Kidney (tissue), 14 donors: ENCODE results near the gene FANCL. TPM values are rescaled to one million over a fixed set of nuclear protein-coding genes. Genes with fewer than 3 reads are reported as not detected.
A peak's percentile ranks its signal among the peaks of the same experiment; 100 is the strongest.

Experiments used
- DNase-seq, 5 donors: peaks; one replicate each; pipeline ENCODE4 v3.0.0-alpha.2; 2013 to 2020
- FAIRE-seq: peaks from 2 replicates; lab custom pipeline; 2012; peaks lifted over from hg19 to GRCh38; lab: Jason Lieb, UNC
- H3K27ac ChIP-seq, 2 donors: one replicate each; pipeline ENCODE4 v1.7.0; 2013; ENCODE audit warnings: low read depth in 2 of 2, low read length in 2 of 2, inconsistent platforms in 1 of 2
- H3K27me3 ChIP-seq: one replicate; pipeline ENCODE4 v1.7.1; 2013; ENCODE audit warnings: low read length, inconsistent platforms; ENCODE audit not compliant: control insufficient read depth, insufficient read depth
- H3K36me3 ChIP-seq, 3 donors: one replicate each; pipeline versions ENCODE4 v1.7.0 to v1.7.1; 2013; ENCODE audit warnings: low read length in 3 of 3, control low read depth in 1 of 3, inconsistent platforms in 1 of 3; ENCODE audit not compliant: insufficient read depth in 3 of 3, control insufficient read depth in 2 of 3
- H3K4me1 ChIP-seq, 3 donors: one replicate each; pipeline versions ENCODE4 v1.7.0 to v1.7.1; 2013; ENCODE audit warnings: low read length in 3 of 3, inconsistent platforms in 1 of 3, low read depth in 1 of 3; ENCODE audit not compliant: control insufficient read depth in 2 of 3, insufficient read depth in 2 of 3
- H3K4me3 ChIP-seq, 3 donors: one replicate each; pipeline versions ENCODE4 v1.7.0 to v1.8.1; 2013; ENCODE audit warnings: low read length in 3 of 3, control low read depth in 1 of 3, inconsistent platforms in 1 of 3
- H3K9ac ChIP-seq, 3 donors: one replicate each; pipeline versions ENCODE4 v1.7.0 to v1.7.1; 2013; ENCODE audit warnings: low read length in 3 of 3, control low read depth in 1 of 3, inconsistent platforms in 1 of 3
- H3K9me3 ChIP-seq, 3 donors: one replicate each; pipeline versions ENCODE4 v1.7.0 to v1.7.1; 2013; ENCODE audit warnings: low read length in 3 of 3, control low read depth in 1 of 3, inconsistent platforms in 1 of 3; ENCODE audit not compliant: control insufficient read depth in 2 of 3, insufficient read depth in 1 of 3
- CTCF ChIP-seq: IDR thresholded peaks from 3 replicates; pipeline ENCODE4 v1.5.1; 2012; ENCODE audit warnings: mild to moderate bottlenecking, moderate library complexity, borderline replicate concordance; ENCODE audit not compliant: insufficient read depth; ENCODE audit errors: extremely low read depth
- intact Hi-C: fragments of 100-400 bp; cut with DNase I; formaldehyde crosslinking; loops from one replicate; pipeline ENCODE4 v1.11.1; 2022
- polyA plus RNA-seq: library from polyadenylated mRNA; stranded (reverse); fragments of 350-450 nt; fragmentation: Illumina TruSeq; extraction: RNeasy Lipid Tissue Mini Kit (QIAGEN cat#74804); gene quantifications from one replicate; pipeline ENCODE4 v1.2.3, GENCODE V29; 2014; ENCODE audit warnings: low read depth, low replicate concordance; ENCODE audit not compliant: insufficient read depth
- total RNA-seq: library from RNA; stranded (reverse); fragmentation: NEBNext Ultra II Directional; extraction: Animal tissue kit (Norgen Biotek cat#: 25700); gene quantifications from one replicate; pipeline ENCODE4 v1.2.1, GENCODE V29; 2021
- donor health status: control.
- donor health status: control.
- donor health status: control.
- donor health status: control.
- donor health status: control.
- donor health status: DM: yes; HTN: yes; CAD: no.
- donor health status: Normal renal cell carcinoma (clear cell type).

Gene FANCL
- total and polyA plus RNA-seq, 2 donors from 2014 or later: 13.4 to 20.0 TPM

- Histone ChIP-seq H3K27ac (no peak overlapping the region), H3K9me3 (no peaks in the 10 kb centered on the region), H3K9ac (no peak overlapping the region), H3K27me3 (no peaks in the 10 kb centered on the region), H3K36me3 (no peaks in the 10 kb centered on the region), H3K4me1 (no peaks in the 10 kb centered on the region), H3K4me3 (no peak overlapping the region)
- no peak for DNase-seq
- intact Hi-C loops: no loop called here
- no peak for TF ChIP-seq CTCF
- no peak for FAIRE-seq
Measured at GRCh38 chr2:58137221-58137620, 103.9 kb downstream of the FANCL start.

DNA sequence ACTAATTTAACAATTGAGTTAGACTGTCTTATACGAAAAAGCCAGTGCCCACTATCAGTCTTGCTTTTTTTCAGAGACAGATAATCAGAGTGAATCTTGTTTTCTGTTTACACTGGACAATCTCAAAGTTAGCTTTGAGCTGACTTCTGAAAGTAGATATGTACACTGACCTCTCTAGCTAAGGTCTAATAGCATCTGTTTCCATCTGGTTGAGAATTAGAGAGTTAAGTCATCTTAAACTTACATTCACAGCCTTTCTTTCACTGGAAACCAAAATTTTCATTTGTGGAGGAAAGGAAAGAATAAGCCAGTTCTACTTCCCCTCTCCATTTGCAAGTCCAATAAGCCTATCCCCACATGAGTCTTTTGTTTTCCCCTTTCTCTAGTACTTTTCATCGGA is 105.3 kb downstream of the FANCL start:
- Histone ChIP-seq H3K4me3 (no peak overlapping the region), H3K27me3 (no peaks in the 10 kb centered on the region), H3K36me3 (no peaks in the 10 kb centered on the region), H3K9ac (no peak overlapping the region), H3K4me1 (no peaks in the 10 kb centered on the region), H3K9me3 (no peaks in the 10 kb centered on the region), H3K27ac (no peak overlapping the region)
- intact Hi-C loops: no loop called here
- DNase-seq (peak in 1 of 5 donors; percentile 1), FAIRE-seq (no peak)
- TF ChIP-seq CTCF: no peak

- TF ChIP-seq CTCF: no peak
- H3K9me3 ChIP-seq: no peaks in the 10 kb centered on the region
- no peak for FAIRE-seq
- no peak overlapping the region for H3K27ac ChIP-seq
- intact Hi-C loops: no loop called here
- H3K4me1 ChIP-seq: no peaks in the 10 kb centered on the region
- no peaks in the 10 kb centered on the region for H3K36me3 ChIP-seq
- no peak for DNase-seq
- H3K9ac ChIP-seq: no peak overlapping the region
- no peaks in the 10 kb centered on the region for H3K27me3 ChIP-seq
- no peak overlapping the region for H3K4me3 ChIP-seq
Measured at GRCh38 chr2:58133395-58133794, 107.7 kb downstream of the FANCL start.

DNA sequence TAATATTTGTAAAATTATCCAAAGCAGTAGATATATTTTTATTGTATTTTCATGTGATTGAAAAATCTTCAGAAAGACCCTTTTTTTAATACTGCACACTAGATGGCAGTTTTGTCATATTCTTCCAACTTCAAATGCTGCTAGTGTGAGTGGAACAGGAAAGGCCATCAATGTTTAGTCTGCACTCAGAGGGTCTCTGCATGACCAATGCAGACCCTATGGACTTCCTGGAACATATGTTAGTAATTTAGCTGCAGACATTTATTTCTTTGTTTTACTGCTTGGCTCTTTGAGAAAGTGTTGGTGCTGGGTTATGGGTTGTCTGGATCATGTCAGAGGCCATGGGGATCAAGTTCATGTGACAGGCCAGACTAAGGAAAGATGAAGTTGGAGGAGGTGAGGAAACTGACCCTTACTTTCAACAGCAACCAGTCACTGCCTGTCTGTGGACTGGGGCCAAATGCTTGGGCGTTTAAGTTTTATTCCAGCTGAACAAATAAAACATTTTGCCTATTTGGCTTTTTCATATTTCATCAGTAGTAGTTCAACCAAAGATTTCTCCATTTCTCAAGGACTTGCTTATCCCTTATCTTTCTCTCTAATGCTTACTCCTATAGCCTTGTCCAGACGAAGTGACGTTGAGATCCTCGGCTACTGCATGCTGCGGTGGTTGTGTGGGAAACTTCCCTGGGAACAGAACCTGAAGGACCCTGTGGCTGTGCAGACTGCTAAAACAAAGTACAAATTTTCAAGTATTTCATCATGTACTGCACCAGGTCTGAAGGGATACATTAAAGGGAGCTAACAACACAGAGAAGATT is 109.7 kb downstream of the FANCL start:
- intact Hi-C loops: no loop called here
- FAIRE-seq: no peak
- peak in 4 of 5 donors; percentile 38 to 84 (median 65) for DNase-seq

More for the DNA sequence above, 109.7 kb downstream of the FANCL start:
- no peaks in the 10 kb centered on the region for H3K36me3 ChIP-seq
- no peaks in the 10 kb centered on the region for H3K4me1 ChIP-seq
- H3K27me3 ChIP-seq: no peaks in the 10 kb centered on the region
- TF ChIP-seq CTCF: no peak
- H3K9me3 ChIP-seq: no peaks in the 10 kb centered on the region
- no peak overlapping the region for H3K9ac ChIP-seq
- H3K4me3 ChIP-seq: no peak overlapping the region
- no peak overlapping the region for H3K27ac ChIP-seq
